HG03460 (cell line): Measurements from ENCODE around the gene UTS2B.

Experiments
- ATAC-seq: cut with Tn5 transposase; IDR thresholded peaks from one replicate; pipeline ENCODE4 v1.9.1; 2021; ENCODE audit not compliant: unreplicated experiment

The UTS2B gene

DNA sequence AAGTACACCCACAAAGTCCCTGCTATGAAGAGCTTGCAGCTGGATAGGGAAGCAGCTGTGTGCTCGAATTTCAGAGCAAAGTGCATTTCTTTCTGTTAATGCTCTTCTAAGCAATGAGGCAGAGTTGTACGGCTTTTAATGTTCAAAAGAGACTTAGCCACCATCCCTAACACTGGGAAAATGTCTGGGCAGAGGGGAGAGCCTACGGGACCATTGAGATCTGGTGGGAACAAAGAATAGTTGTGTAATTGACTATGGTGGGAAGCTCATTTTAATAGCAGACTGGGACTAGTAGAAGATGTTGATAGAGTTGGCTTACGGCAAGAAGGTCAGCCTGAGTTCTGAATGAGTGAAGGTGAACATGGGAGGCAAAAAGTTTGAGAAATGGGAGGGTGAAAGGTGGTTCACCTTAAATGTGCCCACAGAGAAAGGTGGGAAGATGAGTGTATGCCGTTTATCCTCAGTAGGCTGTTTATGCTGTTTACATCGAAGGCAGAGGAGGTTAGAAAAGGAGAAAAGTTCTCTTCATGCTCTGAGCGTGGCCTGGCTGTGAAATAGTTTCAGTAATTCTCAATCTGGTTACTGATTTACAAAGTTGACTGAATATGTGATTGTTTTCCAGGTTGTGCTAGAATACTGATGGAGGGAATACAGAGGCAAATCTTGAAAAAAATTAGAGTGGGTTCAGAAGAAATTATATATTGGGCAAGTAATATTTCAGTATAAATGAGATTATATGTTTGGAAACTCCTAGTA, 22.9 kb upstream of the UTS2B start:
- ATAC-seq = peak; percentile 43

GRCh38 chr3:191352014-191352413, 21.7 kb upstream of the UTS2B start:
- no peak for ATAC-seq

GRCh38 chr3:191350396-191351090, 20.2 kb upstream of the UTS2B start:
- ATAC-seq = no peak

GRCh38 chr3:191348098-191348497, 17.8 kb upstream of the UTS2B start:
- ATAC-seq = peak; percentile 37

DNA sequence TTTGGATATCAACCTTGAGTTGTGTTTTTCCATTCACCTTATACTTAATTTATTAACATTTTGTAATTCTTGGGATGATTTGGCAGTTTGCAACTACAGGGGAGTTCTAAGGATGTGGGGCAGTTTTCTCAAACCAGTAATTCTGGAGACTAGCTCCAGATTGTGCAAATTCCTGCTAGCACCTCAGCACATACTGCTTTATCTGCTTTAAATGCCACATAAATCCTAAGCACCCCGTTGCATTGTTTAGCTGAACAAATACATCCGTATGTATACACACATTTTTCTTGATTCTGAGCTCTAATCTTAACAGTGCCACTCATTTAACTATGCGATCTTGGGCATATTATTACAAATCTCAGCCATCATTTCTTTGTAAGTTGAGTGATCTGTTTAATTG, 16.9 kb upstream of the UTS2B start:
- no peak for ATAC-seq

DNA sequence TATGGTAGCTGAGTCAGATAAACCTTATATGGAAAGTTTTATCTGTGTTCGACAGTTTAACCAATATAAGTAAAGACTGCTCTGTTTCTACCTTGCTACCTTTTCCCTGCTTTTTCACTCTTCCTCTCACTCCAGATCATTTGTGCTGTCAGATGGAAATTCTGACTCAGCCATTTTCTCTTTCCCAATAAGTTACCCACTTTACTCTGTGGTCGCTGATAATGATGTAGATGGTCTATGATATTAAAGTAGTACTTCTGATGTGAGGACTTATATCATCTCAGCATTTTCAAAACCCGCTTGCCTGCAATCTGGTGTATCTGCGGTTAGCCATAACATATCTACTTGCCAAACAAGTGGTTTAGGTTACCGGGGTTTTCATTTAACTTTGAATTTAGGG, 15.0 kb upstream of the UTS2B start:
- ATAC-seq = no peak

GRCh38 chr3:191343913-191344312, 13.6 kb upstream of the UTS2B start:
- no peak for ATAC-seq

DNA sequence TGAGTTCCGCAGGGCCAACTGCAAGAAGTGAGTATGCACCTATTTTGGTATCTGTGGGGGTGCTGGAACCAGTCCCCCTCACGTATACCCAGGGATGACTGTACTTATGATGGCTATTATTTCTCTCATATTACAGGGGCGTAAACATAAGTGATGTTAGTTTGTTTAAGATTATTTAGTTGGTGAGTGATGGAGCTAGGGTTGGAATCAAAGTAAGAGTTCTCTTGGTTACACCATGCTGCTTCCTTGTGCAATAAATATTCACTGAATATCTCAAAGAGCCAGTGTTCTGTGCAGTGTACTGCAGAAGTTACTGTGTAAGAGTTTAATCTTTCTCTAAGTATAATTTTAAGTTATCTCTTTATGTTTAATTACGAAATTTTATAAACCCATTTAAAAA, 12.8 kb upstream of the UTS2B start:
- no peak for ATAC-seq

- no peak for ATAC-seq
These were observed 12.1 kb upstream of the UTS2B start for GRCh38 chr3:191342411-191342810.

DNA sequence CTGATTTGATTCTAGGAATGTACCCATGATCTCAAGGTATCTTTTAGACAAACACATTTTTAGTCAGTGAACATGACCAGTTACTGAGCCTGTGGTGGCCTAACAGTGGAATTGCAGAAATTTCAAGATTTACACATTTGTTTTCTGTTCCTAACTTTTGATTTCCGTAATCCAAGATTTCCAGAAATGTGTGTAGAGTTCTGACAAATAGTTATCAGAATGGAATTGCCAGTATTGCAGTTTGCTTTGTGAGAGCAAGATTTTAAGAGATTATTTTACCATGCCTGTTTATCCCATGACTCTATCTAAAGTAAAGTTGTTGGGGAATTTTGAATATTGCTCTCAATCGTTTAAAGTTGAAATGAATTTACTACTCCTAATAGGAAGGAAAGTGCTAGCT, 11.7 kb upstream of the UTS2B start:
- no peak for ATAC-seq

- no peak for ATAC-seq
These were observed 10.6 kb upstream of the UTS2B start for GRCh38 chr3:191340966-191341365.

DNA sequence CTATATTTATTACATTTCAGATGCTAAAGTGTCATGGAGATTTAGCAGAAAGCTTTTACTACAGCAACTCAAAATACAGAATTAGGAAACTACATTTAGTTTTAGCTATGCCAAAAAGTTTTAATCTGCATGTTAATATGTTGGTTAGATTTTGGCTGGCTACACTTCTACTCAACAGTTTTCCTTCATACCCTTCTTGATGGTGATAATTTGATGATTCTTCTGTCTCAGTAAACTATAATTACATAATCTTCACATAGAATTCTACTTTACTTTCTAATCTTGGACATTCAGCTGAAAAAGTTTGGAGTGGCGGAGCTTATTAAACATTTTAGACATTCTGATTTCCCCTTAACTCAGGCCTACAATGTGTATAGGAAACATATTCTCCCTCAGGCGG, 10.0 kb upstream of the UTS2B start:
- no peak for ATAC-seq

- no peak for ATAC-seq
These were observed 9.1 kb upstream of the UTS2B start for GRCh38 chr3:191339316-191339917.

- ATAC-seq = no peak
These were observed 7.8 kb upstream of the UTS2B start for GRCh38 chr3:191338177-191338488.

DNA sequence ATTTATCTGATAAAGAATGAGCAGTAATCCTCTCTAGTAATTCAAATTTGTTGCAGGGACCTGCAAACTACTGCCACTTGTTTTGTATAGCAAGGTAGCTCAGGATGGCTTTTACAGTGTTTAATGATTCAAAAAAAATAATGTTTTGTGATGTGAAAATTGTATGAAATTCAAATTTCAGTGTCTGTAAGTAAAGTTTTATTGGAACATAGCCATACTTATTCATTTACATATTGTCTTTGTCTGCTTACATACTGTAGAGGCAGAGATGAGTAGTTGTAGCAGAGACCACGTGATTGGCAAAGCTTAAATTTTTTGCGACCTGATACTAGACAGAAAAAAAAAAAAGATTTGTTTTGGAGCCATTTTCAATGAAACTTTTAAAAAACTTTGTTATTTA, 6.5 kb upstream of the UTS2B start:
- no peak for ATAC-seq

- ATAC-seq = no peak
These were observed 4.1 kb upstream of the UTS2B start for GRCh38 chr3:191334346-191334893.

GRCh38 chr3:191333298-191333880, 3.1 kb upstream of the UTS2B start:
- ATAC-seq = no peak

- no peak for ATAC-seq
These were observed 1.1 kb upstream of the UTS2B start for GRCh38 chr3:191331388-191331787.

DNA sequence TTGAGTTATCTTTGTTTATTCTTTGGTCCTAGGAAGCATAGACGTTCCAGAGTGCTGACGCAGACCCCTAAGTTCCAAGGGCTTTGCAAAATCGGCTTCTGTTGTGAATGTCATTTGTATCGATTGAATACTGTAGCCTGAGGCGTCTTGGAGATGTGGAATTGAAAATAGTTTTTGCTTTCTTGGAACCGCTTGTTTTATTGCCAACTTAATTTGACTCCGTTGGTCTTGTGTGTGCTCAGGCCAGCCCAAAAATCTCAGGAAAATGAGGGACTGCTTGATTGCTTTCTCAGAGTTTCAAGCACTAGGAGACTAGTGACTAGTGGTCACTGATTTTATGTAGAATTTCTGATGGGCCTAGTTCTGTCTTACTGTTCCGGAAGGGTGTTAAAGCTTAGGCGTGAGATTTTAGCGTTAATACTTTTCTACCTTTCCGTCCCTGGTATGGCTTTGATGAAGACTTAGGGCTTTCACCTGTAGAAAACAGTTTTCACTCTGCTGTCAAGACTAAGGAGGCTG, 263 bp upstream of the UTS2B start:
- ATAC-seq = no peak

GRCh38 chr3:191328962-191329653, 1.2 kb downstream of the UTS2B start, which contains the start of gene CCDC50:
CCDC50 (plus strand) TSS chr3:191329394; CDS start chr3:191329675, 281 bp downstream.
- ATAC-seq = peak; percentile 75
